ENCODE results near the gene PTPRU.

DNA sequence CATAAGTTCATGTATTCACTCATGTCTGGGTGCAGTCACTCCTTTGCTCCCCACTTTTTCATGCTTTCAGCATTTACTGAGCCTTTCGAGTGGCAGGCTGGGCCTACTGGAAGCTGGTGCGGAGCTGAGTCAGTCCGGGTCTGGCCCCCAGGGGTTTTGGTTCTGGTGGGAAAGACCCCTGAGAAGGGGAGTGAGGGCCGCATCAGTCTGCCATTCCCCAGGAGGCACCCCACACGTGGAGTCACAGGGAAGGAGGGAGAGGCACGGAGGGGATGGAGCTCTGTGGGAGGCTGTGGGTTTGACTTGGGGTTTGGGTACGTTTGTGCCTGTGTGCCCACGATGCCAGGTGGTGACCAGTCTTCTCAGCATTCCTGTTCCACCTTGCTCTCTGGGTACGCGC is 87.9 kb downstream of the PTPRU start:
- TF ChIP-seq, protein P1, sequence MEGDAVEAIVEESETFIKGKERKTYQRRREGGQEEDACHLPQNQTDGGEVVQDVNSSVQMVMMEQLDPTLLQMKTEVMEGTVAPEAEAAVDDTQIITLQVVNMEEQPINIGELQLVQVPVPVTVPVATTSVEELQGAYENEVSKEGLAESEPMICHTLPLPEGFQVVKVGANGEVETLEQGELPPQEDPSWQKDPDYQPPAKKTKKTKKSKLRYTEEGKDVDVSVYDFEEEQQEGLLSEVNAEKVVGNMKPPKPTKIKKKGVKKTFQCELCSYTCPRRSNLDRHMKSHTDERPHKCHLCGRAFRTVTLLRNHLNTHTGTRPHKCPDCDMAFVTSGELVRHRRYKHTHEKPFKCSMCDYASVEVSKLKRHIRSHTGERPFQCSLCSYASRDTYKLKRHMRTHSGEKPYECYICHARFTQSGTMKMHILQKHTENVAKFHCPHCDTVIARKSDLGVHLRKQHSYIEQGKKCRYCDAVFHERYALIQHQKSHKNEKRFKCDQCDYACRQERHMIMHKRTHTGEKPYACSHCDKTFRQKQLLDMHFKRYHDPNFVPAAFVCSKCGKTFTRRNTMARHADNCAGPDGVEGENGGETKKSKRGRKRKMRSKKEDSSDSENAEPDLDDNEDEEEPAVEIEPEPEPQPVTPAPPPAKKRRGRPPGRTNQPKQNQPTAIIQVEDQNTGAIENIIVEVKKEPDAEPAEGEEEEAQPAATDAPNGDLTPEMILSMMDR (conservative IDR thresholded peaks at IDR 0.05; ENCODE audit: low read length), result no peak
- TF ChIP-seq EZH2phosphoT487 (IDR thresholded peaks at IDR 0.05; ENCODE audit: borderline replicate concordance), result no peak

Data from Loucy (cell line).